Stomach (tissue), 9 donors: Measurements from ENCODE around the gene TARBP1. TPM values are rescaled to one million over a fixed set of nuclear protein-coding genes. Genes with fewer than 3 reads are reported as not detected.

Source experiments
- DNase-seq, 2 donors: peaks; one replicate each; pipeline versions ENCODE4 v3.0.0 to v3.0.0-alpha.2; 2013 to 2019
- H3K27ac ChIP-seq, 5 donors: fragments of 200-600 bp in 4 of 5; sonication (generic) in 4 of 5; one replicate each; pipeline ENCODE4 v1.5.1; 2013 to 2019; ENCODE audit warnings: mild to moderate bottlenecking in 1 of 5, moderate library complexity in 1 of 5
- H3K27me3 ChIP-seq, 3 donors: fragments of 200-600 bp; sonication (generic); one replicate each; pipeline ENCODE4 v1.5.1; 2017 to 2019; ENCODE audit warnings: mixed run types in 1 of 3
- H3K36me3 ChIP-seq, 4 donors: fragments of 200-600 bp; sonication (generic); 1 replicate in 3 of 4; 2 replicates in 1 of 4; pipeline ENCODE4 v1.5.1; 2016 to 2019
- H3K4me1 ChIP-seq, 4 donors: fragments of 200-600 bp; sonication (generic); one replicate each; pipeline ENCODE4 v1.5.1; 2016 to 2019
- H3K4me3 ChIP-seq, 4 donors: fragments of 200-600 bp; sonication (generic) in 3 of 4; one replicate each; pipeline ENCODE4 v1.5.1; 2016 to 2019; ENCODE audit warnings: mild to moderate bottlenecking in 1 of 4
- H3K9me3 ChIP-seq, 4 donors: fragments of 200-600 bp; sonication (generic); one replicate each; pipeline ENCODE4 v1.5.1; 2016 to 2019
- EP300 ChIP-seq: sonication (generic); formaldehyde crosslinking; IDR thresholded peaks from one replicate; pipeline ENCODE4 v1.6.1; 2017; ENCODE audit warnings: antibody characterized with exemption
- POLR2A ChIP-seq, 4 donors: fragments of 450-650 bp; IDR thresholded peaks; one replicate each; pipeline ENCODE4 v1.6.1; 2016; ENCODE audit warnings: antibody characterized with exemption in 4 of 4, control low read depth in 2 of 4, mild to moderate bottlenecking in 1 of 4, moderate library complexity in 1 of 4
- POLR2AphosphoS5 ChIP-seq, 3 donors: sonication (generic); formaldehyde crosslinking; IDR thresholded peaks; one replicate each; pipeline ENCODE4 v1.6.1; 2016; ENCODE audit warnings: antibody characterized with exemption in 3 of 3
- WGBS, 5 donors: extraction: QIAGEN DNeasy Blood & Tissue Kit in 3 of 5; methylation state at CpG; one replicate each; pipeline versions ENCODE4 v1.1.5 to v1.1.7; 2013 to 2018; 5-methylcytosine and 5-hydroxymethylcytosine counted together
- intact Hi-C: fragments of 100-400 bp; cut with DNase I; formaldehyde crosslinking; loops from one replicate; pipeline ENCODE4 v1.15.1; 2023; ENCODE audit warnings: low total_unique reads
- polyA plus RNA-seq, 3 donors: library from polyadenylated mRNA; stranded (reverse); fragments of 200-250 nt; gene quantifications; one replicate each; pipeline ENCODE4 v1.2.3, GENCODE V29; 2013
- total RNA-seq, 5 donors: library from RNA; depleted of rRNA; stranded (reverse); fragments of >200 nt; gene quantifications; one replicate each; pipeline versions ENCODE4 v1.1.0 to v1.2.3, GENCODE V29; 2014 to 2016
- TF ChIP-seq, protein P1 (sequence below), 7 experiments: fragments of 450-650 bp in 4 of 7; fragments of 200-600 bp in 3 of 7; sonication (generic) in 3 of 7; IDR thresholded peaks; one replicate each; pipeline ENCODE4 v1.5.1; 2016 to 2019; ENCODE audit warnings: antibody characterized with exemption in 7 of 7, control low read depth in 2 of 7, mild to moderate bottlenecking in 1 of 7
- donor health status: healthy with polysubstance abuse.
- donor health status: Bipolar disorder and iron deficiency.
- donor health status: healthy.

TARBP1 gene
- total and polyA plus RNA-seq, 8 donors: 5.7 to 63.2 (median 30.3) TPM

DNA sequence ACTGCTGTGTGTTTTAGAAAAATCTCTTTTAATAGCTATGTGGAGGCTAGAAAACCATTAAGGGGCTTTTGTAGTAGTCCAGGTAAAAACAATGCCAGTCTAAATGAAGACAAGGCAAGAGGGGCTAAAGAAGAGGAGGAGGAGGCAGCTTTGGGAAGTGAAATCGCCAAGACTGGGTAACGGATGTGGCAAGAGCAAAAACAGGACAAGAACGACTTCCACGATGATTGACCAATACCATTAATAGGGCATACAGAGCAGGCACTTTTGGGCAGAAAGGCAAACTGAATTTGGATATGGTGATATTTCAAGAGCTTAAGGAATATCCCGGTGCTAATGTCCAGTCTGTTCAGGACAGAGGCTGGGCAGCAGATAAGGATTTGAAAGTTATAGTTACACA lies 83.7 kb downstream of the TARBP1 start:
- no peak overlapping the region for H3K27ac ChIP-seq
- H3K36me3 ChIP-seq: peaks cover 8 to 55% (median 46%) of the 10 kb centered on the region in 4 donors
- peaks cover 0 to 4% (median 0%) of the 10 kb centered on the region in 4 donors for H3K4me1 ChIP-seq
- no peak for DNase-seq
- no peaks in the 10 kb centered on the region for H3K27me3 ChIP-seq
- 80 to 94% (median 93%) methylated on average over 5 of the region's 5 CpGs for WGBS, 5 donors
- H3K9me3 ChIP-seq: no peaks in the 10 kb centered on the region
- intact Hi-C loops: no loop called here
- no peak overlapping the region for H3K4me3 ChIP-seq
- no peak for TF ChIP-seq POLR2A (IDR thresholded peaks at IDR 0.05)
- no peak for TF ChIP-seq EP300
- no peak for TF ChIP-seq POLR2AphosphoS5 (IDR thresholded peaks at IDR 0.05)

DNA sequence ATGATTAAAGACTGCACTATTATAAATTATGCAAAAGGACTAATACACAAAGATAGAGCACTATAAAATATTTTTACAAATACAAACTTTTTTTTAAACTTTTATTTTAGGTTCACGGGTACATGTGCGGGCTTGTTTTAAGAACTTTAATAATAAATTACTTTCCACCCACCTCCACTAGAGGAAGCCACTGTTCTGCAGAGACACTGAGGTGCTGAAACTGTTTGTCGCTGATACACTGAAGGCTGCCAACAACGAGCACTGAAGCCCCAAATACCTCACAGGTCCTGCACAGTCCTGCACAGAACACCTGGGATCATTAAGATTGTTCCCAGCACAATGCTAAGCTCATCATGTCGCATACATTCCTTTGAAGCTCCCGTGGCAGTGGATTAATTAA lies 85.8 kb downstream of the TARBP1 start:
- peaks cover 0 to 6% (median 0%) of the 10 kb centered on the region in 4 donors for H3K4me1 ChIP-seq
- no peak overlapping the region for H3K4me3 ChIP-seq
- no peak for DNase-seq
- intact Hi-C loops: no loop called here
- TF ChIP-seq POLR2A (IDR thresholded peaks at IDR 0.05) (no peak), POLR2AphosphoS5 (IDR thresholded peaks at IDR 0.05) (no peak), EP300 (no peak)
- TF ChIP-seq, protein P1, sequence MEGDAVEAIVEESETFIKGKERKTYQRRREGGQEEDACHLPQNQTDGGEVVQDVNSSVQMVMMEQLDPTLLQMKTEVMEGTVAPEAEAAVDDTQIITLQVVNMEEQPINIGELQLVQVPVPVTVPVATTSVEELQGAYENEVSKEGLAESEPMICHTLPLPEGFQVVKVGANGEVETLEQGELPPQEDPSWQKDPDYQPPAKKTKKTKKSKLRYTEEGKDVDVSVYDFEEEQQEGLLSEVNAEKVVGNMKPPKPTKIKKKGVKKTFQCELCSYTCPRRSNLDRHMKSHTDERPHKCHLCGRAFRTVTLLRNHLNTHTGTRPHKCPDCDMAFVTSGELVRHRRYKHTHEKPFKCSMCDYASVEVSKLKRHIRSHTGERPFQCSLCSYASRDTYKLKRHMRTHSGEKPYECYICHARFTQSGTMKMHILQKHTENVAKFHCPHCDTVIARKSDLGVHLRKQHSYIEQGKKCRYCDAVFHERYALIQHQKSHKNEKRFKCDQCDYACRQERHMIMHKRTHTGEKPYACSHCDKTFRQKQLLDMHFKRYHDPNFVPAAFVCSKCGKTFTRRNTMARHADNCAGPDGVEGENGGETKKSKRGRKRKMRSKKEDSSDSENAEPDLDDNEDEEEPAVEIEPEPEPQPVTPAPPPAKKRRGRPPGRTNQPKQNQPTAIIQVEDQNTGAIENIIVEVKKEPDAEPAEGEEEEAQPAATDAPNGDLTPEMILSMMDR (IDR thresholded peaks at IDR 0.05): no peak
- WGBS, 5 donors: 88 to 94% (median 91%) methylated on average over 6 of the region's 6 CpGs
- peaks cover 8 to 59% (median 48%) of the 10 kb centered on the region in 4 donors for H3K36me3 ChIP-seq
- H3K27me3 ChIP-seq: no peaks in the 10 kb centered on the region
- H3K27ac ChIP-seq: no peak overlapping the region
- no peaks in the 10 kb centered on the region for H3K9me3 ChIP-seq

DNA sequence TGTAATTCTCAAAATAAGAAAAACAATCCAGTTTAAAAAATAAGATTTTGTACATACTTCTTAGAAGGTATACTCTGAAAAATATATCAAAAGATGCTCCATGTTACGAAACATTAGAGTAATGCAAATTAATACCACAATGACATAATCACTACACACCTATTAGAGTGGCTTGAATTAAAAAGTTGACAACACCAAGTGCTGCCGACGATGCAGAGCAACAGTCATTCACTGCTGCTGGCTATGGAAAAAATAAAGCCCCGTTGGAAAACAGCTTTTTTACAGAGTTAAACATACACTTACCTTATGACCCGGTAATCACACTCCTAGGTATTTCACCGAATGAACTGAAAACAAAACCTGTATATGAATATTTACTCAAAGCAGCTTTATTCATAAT lies 90.9 kb downstream of the TARBP1 start:
- Histone ChIP-seq H3K27ac (no peak overlapping the region), H3K4me1 (peaks cover 0 to 6% (median 0%) of the 10 kb centered on the region in 4 donors), H3K4me3 (no peak overlapping the region), H3K36me3 (peaks cover 11 to 64% (median 58%) of the 10 kb centered on the region in 4 donors), H3K9me3 (no peaks in the 10 kb centered on the region), H3K27me3 (no peaks in the 10 kb centered on the region)
- intact Hi-C loops: no loop called here
- 66 to 82% (median 77%) methylated on average over 6 of the region's 6 CpGs for WGBS, 5 donors
- no peak for TF ChIP-seq POLR2AphosphoS5 (IDR thresholded peaks at IDR 0.05)
- TF ChIP-seq EP300: no peak
- TF ChIP-seq POLR2A (IDR thresholded peaks at IDR 0.05): no peak
- TF ChIP-seq, protein P1 (IDR thresholded peaks at IDR 0.05): no peak
- DNase-seq: no peak

DNA sequence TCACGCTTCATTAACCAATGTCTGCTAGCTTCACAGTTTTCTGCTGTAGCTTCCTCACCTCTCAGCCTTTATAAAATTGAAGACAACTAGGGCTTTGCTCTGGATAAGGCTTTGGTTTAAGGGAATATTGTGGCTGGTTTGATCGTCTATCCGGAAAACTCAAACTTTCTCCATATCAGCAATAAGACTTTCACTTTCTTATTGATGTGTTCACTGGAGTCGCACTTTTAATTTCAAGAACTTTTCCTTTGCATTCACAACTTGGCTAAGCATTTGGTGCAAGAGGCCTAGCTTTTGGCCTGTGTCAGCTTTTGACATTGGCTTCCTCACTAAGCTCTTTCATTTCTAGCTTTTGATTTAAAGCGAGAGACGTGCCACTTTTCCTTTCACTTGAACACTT lies 92.9 kb downstream of the TARBP1 start:
- Histone ChIP-seq H3K9me3 (no peaks in the 10 kb centered on the region), H3K36me3 (peaks cover 8 to 61% (median 47%) of the 10 kb centered on the region in 4 donors), H3K4me1 (peaks cover 0 to 6% (median 0%) of the 10 kb centered on the region in 4 donors), H3K27me3 (no peaks in the 10 kb centered on the region), H3K27ac (no peak overlapping the region), H3K4me3 (no peak overlapping the region)
- TF ChIP-seq POLR2A (IDR thresholded peaks at IDR 0.05) (no peak), POLR2AphosphoS5 (IDR thresholded peaks at IDR 0.05) (no peak), EP300 (no peak)
- TF ChIP-seq, protein P1 (IDR thresholded peaks at IDR 0.05): no peak
- intact Hi-C loops: no loop called here
- WGBS, 5 donors: 87 to 97% (median 91%) methylated on average over 6 of the region's 6 CpGs
- no peak for DNase-seq
